Measurements from ENCODE around the gene ASCL5.

The ASCL5 gene

DNA sequence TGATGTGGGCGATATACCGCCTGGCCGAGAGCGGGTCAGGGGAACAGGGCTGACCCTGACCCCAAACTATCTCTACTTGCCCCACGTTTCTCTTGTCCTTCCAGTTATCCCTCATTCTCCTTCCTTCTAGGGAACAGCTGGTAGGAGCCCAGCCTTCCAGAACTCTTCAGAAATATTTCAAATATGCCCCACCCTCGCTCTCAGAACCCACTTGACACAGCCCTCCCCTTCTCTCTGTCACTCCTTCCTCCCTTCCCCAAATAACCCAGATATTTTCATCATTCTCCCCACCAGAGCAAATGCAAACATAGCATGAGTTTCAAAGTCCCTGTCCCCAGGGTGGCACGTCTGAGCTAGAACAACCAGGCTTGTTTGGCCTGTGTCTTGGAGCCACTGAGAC is 15.8 kb downstream of the ASCL5 start:
- DNase-seq (ENCODE audit: low read depth), result no peak

DNA sequence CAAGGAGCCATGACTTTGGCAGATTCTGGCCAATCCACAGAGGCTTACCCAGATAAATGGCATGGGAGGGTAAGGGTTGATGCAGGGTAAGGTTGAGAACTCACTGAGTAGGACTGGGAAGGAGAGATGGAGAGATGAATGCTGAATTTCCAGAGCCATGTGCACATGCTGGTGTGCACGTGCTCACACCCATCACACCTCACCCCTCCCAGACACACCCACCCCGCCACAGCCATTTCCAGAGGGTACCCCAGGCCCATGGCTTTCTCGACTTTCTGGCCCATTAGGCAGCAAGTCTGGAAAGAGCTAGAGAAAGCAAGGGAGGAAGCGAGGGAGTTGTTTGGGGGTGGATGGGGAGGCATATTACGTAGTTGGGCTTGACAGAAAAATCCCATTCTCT is 16.4 kb downstream of the ASCL5 start:
- no peak for DNase-seq (ENCODE audit: low read depth)

DNA sequence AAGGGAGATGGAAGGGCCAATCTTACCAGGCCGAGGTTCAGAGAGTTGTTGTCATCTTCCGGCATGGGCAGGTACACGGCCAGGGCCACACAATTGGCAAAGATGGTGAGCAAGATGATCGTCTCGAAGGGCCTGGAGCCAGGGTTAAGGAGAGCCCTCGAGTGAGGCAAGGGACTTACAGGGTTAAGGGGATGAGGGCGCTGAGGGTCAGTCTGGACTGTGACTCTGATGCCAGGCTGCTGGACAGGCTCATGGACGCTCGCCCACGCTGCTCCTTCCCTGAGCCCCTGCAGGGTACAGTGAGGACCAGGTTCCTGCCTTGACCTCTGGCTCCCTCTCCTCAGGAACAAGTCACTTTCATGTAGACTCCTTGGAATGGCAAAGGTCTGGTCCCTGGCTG is 16.8 kb downstream of the ASCL5 start:
- DNase-seq (ENCODE audit: low read depth), result no peak

DNA sequence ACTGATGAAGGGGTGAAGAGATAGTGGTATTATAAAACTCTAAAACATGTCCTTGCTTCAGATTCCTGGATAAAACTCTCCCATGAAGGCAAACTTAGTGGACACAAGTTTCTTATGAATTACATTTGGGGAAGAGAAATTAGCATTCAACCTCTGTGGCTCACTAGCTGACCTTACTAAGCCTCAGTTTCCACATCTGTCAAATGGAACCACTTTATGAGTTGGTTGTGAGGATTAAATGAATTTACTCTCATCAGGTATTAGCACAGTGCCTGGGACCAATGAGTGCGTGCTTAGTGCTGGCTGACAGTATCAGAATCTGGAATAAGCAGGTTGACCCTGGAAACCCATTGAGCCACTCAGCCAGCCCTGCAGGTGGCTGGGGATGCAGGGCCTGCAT is 17.3 kb downstream of the ASCL5 start:
- no peak for DNase-seq (ENCODE audit: low read depth)

DNA sequence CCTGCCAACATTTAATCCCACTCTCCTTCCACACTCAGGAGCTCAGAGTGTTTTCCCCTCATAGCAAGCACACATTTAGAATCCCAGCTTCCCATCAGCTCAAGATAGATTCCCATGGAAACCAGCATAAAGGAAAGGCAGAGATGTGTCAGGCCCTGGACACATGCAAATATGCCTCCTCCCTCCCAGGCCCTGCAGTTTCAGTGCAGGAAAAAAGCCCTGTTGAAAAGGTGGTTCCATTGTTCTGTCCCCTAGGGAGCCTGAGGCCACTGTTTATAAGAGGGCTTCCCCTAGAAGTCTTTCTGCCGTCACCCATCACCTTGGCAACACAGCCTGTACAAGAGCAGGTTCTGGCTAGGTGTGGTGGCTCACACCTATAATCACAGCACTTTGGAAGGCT is 18.4 kb downstream of the ASCL5 start:
- no peak for DNase-seq (ENCODE audit: low read depth)

- DNase-seq (ENCODE audit: low read depth), result no peak
These were observed 21.3 kb downstream of the ASCL5 start for GRCh38 chr1:201105688-201106087.

DNA sequence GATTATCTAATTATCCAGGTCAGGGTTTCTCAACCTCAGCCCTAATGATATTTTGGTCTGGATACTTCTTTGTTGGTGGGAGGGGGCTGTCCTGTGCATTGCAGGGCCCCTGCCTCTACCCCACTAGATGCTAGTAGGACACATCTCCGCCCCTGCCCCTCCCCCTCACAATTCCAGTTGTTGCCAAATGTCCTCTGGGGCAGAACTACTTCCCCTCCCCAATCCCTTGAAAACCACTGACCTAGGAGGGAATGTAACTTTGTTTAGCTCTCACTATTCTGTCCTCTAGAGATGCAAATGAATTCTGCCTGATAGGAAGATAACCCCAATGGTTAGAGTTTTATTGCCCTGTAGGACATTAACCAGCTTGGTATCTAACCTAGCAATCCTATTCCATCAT is 22.8 kb downstream of the ASCL5 start:
- DNase-seq (ENCODE audit: low read depth), result no peak

DNA sequence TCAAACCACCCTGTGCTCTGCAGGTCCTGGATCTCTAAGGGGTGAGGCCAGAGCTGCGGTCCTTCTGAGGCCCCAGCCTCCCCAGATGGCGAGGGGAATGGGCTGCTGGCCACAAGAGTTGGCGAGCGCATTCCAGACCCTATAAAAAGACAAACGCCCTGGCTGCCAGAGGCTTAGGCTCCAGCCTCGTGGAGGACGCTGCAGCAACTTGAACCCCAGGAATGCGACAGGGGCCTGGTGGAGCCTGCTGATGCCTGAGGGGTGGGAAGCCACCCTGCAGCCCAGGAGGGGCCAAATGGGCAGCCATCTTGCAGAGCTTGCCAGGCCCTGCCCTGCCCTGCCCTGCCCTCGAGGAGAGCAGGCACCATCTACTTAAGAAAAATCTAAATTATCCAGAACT is 23.3 kb downstream of the ASCL5 start:
- DNase-seq (ENCODE audit: low read depth), result no peak

GRCh38 chr1:201100169-201100930 is 26.6 kb downstream of the ASCL5 start:
- no peak for DNase-seq (ENCODE audit: low read depth)

DNA sequence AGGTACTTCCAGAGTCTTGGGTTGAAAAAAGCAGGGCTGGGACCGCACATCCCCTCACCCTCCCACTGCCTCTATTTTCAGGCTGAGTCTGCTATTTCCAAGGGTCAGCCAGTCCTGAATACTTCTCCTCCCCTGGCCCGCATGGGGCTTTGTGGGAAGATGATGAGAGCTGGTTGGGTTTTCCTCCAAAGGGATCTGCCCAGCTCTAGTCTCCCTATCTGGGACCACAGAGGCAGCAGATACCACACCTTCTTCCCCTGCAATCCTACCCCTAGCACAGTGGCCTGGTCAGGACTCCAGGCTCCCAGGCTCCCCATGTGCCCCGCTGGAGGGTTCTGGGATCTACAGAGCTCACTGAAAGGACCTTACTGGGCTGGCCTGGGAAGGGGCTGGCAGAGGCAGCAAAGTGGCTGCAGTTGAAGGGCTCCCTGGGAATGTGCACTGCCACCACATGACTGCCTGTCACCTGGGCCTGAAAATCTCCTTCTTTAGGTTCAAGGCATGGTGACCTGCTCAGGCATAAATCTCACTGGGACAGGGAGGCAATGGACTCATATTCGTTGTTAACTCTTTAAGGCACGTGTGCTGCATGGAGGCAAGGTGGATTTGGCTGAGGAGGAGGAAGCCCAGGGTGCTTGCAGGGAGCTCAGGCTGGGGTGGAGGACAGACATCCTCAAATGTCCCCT is 27.8 kb downstream of the ASCL5 start:
- DNase-seq (ENCODE audit: low read depth), result no peak

- no peak for DNase-seq (ENCODE audit: low read depth)
These were observed 29.8 kb downstream of the ASCL5 start for GRCh38 chr1:201096977-201097856.

DNA sequence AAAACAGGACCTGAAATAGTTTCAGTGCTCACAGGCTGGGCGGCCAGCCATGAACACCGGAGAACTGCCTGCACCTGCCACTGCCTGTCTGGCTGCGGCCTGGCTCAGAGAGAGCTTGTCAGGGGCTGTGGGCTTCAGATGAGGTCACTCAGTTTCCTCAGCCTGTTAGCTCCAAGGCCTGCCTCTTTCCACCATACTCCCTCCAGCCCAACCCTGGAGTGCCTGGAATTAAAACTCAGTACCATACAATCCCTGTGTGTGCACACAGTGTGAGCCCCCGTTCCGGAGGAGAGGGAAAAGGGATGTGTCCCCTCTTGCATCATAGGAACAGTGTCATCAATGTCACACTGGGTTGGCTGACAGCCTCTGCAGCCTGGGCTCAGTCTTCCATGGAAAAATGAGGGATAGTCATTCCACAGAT is 30.9 kb downstream of the ASCL5 start:
- DNase-seq (ENCODE audit: low read depth), result no peak

DNA sequence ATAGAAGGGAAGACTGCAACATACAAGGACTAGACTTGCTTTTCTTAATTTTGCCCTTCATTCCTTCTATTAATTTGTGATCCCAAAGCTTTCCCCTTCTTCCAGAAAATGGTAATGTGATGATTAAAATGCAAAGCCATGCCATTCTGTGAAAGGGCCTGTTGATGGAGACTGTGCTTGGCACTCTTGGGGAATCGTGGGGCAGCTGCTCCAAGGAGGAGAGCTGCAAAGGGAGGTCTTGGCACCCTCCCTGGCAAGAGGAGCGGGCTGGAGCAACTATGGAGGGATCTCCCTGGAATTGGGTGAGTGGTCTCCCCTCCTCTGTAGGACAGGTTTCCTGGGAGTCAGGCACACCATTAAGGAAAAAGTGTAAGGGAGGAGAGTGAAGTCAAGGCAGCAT is 31.4 kb downstream of the ASCL5 start:
- no peak for DNase-seq (ENCODE audit: low read depth)

DNA sequence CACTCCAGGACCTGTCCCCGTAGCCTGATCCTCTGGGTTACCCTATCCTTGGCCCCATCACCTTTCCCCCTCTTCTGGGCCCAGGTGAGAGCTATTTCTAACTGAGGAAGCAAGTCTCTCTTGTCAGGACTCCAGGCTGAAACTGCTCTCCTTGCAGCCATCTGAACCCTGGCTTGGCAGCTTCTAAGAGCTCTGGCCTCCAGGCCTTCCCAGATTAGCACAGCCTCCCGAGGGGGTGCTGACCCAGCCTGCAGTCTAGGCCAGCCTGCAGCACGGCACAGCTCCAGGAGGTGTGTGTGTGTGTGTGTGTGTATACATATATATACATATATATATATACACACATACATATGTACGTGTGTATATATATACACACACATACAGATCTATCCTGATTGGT is 32.2 kb downstream of the ASCL5 start:
- DNase-seq (ENCODE audit: low read depth), result no peak

- DNase-seq (ENCODE audit: low read depth), result no peak
These were observed 33.0 kb downstream of the ASCL5 start for GRCh38 chr1:201093962-201094361.

GRCh38 chr1:201093561-201093960 is 33.4 kb downstream of the ASCL5 start:
- DNase-seq (ENCODE audit: low read depth), result no peak

DNA sequence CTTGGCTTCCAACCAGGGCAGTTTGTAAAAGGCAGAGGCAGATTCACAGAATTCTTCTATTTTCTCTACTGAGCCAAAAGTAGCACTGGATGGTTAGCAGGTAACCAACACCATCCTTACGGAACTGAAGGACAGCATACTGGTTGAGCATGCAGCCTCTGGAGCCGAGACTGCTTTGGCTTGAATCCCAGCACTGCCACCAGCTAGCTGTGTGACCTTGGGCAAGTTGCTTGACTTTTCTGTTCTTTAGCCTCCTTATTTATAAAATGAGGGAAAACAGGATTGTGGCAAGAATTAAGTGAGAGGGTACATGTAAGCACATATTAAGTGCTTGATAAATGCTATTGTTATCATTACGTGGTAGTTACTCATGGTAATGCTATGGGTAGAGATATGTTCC is 34.2 kb downstream of the ASCL5 start:
- DNase-seq (ENCODE audit: low read depth), result no peak

DNA sequence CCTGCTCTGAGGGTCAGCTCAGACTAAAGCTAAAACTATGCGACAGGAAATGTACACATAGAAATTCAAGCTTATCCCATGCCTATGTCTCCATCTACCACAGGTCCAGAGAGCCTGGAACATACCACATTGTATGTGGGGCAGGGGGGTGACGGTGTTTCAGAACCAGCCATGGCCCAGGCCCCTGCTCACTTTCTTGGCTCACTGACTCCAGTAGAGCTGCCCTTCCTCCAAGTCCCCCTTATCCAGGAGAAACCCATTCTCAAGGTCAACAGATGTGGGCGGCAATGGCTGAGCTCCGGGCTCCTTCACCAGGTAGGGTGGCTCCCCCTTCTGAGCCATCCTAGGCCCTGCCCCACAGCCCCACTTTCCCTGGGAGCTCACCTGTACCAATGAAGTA is 35.7 kb downstream of the ASCL5 start:
- no peak for DNase-seq (ENCODE audit: low read depth)

DNA sequence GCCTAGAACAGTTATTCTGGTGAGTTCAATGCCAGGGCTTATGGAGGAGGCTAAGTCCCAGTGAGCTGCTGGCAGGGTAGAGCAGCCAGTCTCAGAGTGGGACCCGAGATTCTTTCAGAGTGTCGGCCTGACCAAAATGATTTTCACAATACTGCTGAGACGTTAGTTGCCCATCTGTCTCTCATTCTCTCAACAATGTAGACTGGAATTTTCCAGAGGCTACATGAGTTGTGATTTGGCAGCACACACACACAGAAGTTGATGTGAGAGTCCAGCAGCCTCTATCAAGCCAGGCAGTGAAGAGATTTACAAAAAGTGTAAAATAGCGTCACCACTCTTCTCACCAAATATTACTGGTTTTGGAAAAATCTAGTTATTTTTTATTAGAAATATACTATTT is 36.4 kb downstream of the ASCL5 start:
- no peak for DNase-seq (ENCODE audit: low read depth)

- no peak for DNase-seq (ENCODE audit: low read depth)
These were observed 37.4 kb downstream of the ASCL5 start for GRCh38 chr1:201089596-201089995.

DNA sequence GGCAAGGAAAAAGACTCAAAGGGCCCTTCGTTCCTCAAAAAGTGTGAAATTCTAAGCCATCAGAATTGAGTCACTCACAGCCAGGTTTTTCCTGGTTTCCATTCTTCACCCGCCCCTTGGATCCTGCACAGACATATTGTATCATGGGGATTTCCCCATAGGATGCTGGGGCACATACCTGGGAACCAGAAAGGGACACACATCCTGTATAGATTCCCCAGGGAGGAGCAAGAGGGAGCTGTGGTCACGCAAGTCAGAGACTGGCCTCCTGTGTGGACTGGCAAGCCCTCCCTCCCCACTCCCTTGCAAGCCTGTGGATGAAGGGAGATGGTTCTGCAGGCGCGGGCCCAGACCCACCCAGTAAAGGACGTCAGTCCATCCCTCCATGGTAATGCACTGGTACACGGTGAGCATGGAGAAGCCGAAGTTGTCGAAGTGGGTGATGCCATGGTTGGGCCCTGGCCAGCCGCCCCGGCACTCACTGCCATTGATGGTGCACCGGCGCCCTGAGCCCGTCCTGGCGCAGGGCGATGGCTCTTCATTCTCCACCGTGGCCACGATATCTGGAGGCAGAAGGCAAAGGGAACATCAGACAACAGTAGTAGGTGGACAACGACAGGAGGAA is 38.0 kb downstream of the ASCL5 start:
- DNase-seq (ENCODE audit: low read depth), result no peak

GRCh38 chr1:201088395-201088794 is 38.6 kb downstream of the ASCL5 start:
- no peak for DNase-seq (ENCODE audit: low read depth)
